ENCODE data around the gene UNC13B. TPM values are rescaled to one million over a fixed set of nuclear protein-coding genes. Genes with fewer than 3 reads are reported as not detected.
A peak's percentile ranks its signal among the peaks of the same experiment; 100 is the strongest.

Gene UNC13B
- total RNA-seq, 1 experiment from 2014 or later: 48.2 TPM

GRCh38 chr9:35416098-35416427 is 254.3 kb downstream of the UNC13B start:
- Histone ChIP-seq H3K27me3 (ENCODE audit: insufficient read depth, low read length) (no peaks in the 10 kb centered on the region), H3K9ac (ENCODE audit: extremely low read depth, insufficient read length, low read length) (no peak overlapping the region), H3K14ac (ENCODE audit: insufficient read depth, low read length) (no peak overlapping the region), H3K79me1 (ENCODE audit: insufficient read depth, low read depth, low read length, poor library complexity, severe bottlenecking) (no peaks in the 10 kb centered on the region), H3K27ac (ENCODE audit: insufficient read length, low read depth, low read length) (no peak overlapping the region), H3K79me2 (ENCODE audit: insufficient read depth, low read length) (no peaks in the 10 kb centered on the region), H4K8ac (replicated peaks; ENCODE audit: insufficient read length, low read depth, low read length) (no peak overlapping the region), H3K4ac (ENCODE audit: low read depth, low read length) (no peak overlapping the region), H2BK5ac (ENCODE audit: insufficient read length, low read length) (no peak overlapping the region), H3K4me1 (ENCODE audit: insufficient read depth, low read length) (peaks cover 2% of the 10 kb centered on the region; the same call in 1 of the 2 replicates), H3K4me2 (ENCODE audit: insufficient read depth, insufficient read length, low read length) (no peak overlapping the region), H3T11ph (ENCODE audit: low read length) (no peak overlapping the region), H3K23me2 (ENCODE audit: insufficient read length, low read depth, low read length, poor library complexity, severe bottlenecking) (no peaks in the 10 kb centered on the region), H4K20me1 (ENCODE audit: control insufficient read depth, insufficient read depth, insufficient read length) (no peaks in the 10 kb centered on the region), H4K91ac (ENCODE audit: insufficient read length, low read depth, low read length) (no peak overlapping the region), H3K18ac (ENCODE audit: insufficient read length, low read depth, low read length) (no peak overlapping the region), H3K23ac (ENCODE audit: insufficient read length, low read depth, low read length) (no peak overlapping the region), H2AFZ (ENCODE audit: low read length) (no peak overlapping the region), H2AK5ac (ENCODE audit: insufficient read length, low read length) (no peak overlapping the region), H3K56ac (ENCODE audit: insufficient read length, low read depth, low read length) (no peak overlapping the region), H2BK120ac (ENCODE audit: low read depth, low read length, poor library complexity, severe bottlenecking) (no peak overlapping the region), H2BK12ac (ENCODE audit: insufficient read length, low read depth, low read length) (no peak overlapping the region), H2BK20ac (ENCODE audit: low read depth, low read length, poor library complexity, severe bottlenecking) (no peak overlapping the region), H2BK15ac (ENCODE audit: low read depth, low read length) (no peak overlapping the region), H4K5ac (ENCODE audit: insufficient read length, low read depth, low read length) (no peak overlapping the region), H3K9me3 (ENCODE audit: control insufficient read depth, low read depth, low read length) (no peaks in the 10 kb centered on the region)
- Mint-ChIP-seq H3K4me1 (peaks cover 10 to 13% of the 10 kb centered on the region in 2 experiments; a peak in 3 of 4 replicates), H3K4me3 (no peak overlapping the region), H3K27me3 (ENCODE audit: low read depth) (peaks cover 8% of the 10 kb centered on the region), H3K9me3 (peaks cover 0 to 4% of the 10 kb centered on the region in 2 experiments; a peak in 2 of 5 replicates), H3K27ac (no peak overlapping the region), H3K36me3 (ENCODE audit: insufficient read depth in 1 of 3, low read depth in 3 of 3) (no peaks in the 10 kb centered on the region)
- no peak for DNase-seq
- TF ChIP-seq CTCF (conservative IDR thresholded peaks at IDR 0.05): peak; percentile 3; the same call in 1 of the 3 replicates
- no CpG with 5 or more reads among the region's 2 CpGs for WGBS (ENCODE audit: extremely low coverage, insufficient read length, low lambda C conversion rate)
